ENCODE data around the gene PRODH2. TPM values are rescaled to one million over a fixed set of nuclear protein-coding genes. Genes with fewer than 3 reads are reported as not detected.

Gene PRODH2
- total RNA-seq, 1 donor, result not detected

GRCh38 chr19:35783469-35784434 lies 28.9 kb downstream of the PRODH2 start:
- DNase-seq (ENCODE audit: low read depth), result no peak
- H3K4me3 ChIP-seq (ENCODE audit: low read depth, low read length), result no peak overlapping the region
- no peak for TF ChIP-seq CTCF (IDR thresholded peaks at IDR 0.05; ENCODE audit: insufficient read depth, low read depth, low read length)

DNA sequence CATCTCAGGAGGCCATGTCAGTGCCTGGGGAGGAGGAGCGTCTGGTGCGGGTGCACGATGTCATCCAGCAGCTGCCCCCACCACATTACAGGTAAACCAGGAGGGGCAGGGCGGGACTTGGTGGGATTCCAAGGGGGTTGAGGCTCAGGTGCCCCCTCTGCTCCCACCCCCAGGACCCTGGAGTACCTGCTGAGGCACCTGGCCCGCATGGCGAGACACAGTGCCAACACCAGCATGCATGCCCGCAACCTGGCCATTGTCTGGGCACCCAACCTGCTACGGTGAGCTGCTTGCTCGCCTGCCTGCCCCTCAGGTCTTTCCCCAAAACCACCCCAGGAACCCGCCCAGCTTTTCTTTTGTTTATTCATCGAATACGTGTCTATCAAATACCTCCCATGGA lies 30.1 kb downstream of the PRODH2 start:
- no peak for DNase-seq (ENCODE audit: low read depth)
- no peak for TF ChIP-seq CTCF (IDR thresholded peaks at IDR 0.05; ENCODE audit: insufficient read depth, low read depth, low read length)
- no peak overlapping the region for H3K4me3 ChIP-seq (ENCODE audit: low read depth, low read length)

DNA sequence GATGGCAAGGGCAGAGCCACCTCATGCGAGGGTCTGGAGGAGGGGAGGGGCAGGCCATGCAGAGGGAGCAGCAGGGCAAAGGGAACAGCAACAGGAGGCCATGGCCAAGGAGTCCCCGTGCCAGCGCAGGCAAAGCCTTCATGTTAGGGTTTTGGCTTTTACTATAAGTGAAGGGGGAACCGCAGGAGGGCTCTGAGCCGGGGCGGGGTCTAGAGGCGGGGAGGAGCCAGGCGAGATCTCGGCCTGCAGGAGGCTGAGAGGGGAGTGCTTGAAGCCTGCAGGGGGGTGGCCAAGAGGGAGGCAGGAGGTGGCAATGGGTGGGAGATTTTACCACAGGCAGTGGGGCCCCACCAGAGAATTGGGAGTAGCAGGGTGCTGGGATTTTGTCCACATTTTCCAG lies 31.0 kb downstream of the PRODH2 start:
- no peak for DNase-seq (ENCODE audit: low read depth)
- TF ChIP-seq CTCF (IDR thresholded peaks at IDR 0.05; ENCODE audit: insufficient read depth, low read depth, low read length), result no peak
- H3K4me3 ChIP-seq (ENCODE audit: low read depth, low read length), result no peak overlapping the region

GRCh38 chr19:35780717-35781116 lies 31.9 kb downstream of the PRODH2 start:
- no peak for TF ChIP-seq CTCF (IDR thresholded peaks at IDR 0.05; ENCODE audit: insufficient read depth, low read depth, low read length)
- DNase-seq (ENCODE audit: low read depth), result no peak
- H3K4me3 ChIP-seq (ENCODE audit: low read depth, low read length), result no peak overlapping the region

- no peak for TF ChIP-seq CTCF (IDR thresholded peaks at IDR 0.05; ENCODE audit: insufficient read depth, low read depth, low read length)
- H3K4me3 ChIP-seq (ENCODE audit: low read depth, low read length), result no peak overlapping the region
- no peak for DNase-seq (ENCODE audit: low read depth)
These were observed 32.6 kb downstream of the PRODH2 start for GRCh38 chr19:35780058-35780457.

DNA sequence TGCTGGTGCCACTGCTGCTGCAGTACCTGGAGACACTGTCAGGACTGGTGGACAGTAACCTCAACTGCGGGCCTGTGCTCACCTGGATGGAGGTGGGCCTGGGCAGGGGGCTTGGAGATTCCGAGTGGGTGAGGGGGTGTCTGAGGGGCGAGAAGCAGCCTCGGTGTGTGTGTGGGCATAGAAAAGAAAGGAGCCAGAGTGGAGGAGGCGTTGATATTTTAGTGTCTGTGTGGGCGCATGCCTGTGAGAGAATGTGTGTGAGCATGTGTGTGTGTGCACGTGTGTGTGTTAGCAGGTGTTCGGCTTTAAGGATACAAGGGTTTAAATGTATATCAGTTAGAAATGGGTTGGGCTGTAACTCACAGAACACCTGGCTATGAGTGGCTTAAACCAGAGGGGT lies 33.6 kb downstream of the PRODH2 start:
- no peak for TF ChIP-seq CTCF (IDR thresholded peaks at IDR 0.05; ENCODE audit: insufficient read depth, low read depth, low read length)
- H3K4me3 ChIP-seq (ENCODE audit: low read depth, low read length), result no peak overlapping the region
- DNase-seq (ENCODE audit: low read depth), result no peak

All from fibroblast of villous mesenchyme (primary cell).